Medulla oblongata (tissue), 1 donor: ENCODE results near the gene NUAK2.
"Not testable (repeated sequence)": the region's sequence is repeated elsewhere in the genome, so short reads cannot be mapped to it uniquely, and the experiment has no call there.

ENCODE experiments used
- DNase-seq: peaks from one replicate; pipeline ENCODE4 v3.0.0-alpha.2; 2015; ENCODE audit errors: extremely low spot score

NUAK2 gene

GRCh38 chr1:205297546-205298177, 23.9 kb downstream of the NUAK2 start:
- not testable (repeated sequence) for DNase-seq

GRCh38 chr1:205296154-205296553, 25.4 kb downstream of the NUAK2 start:
- no peak for DNase-seq

GRCh38 chr1:205294934-205295333, 26.6 kb downstream of the NUAK2 start:
- no peak for DNase-seq

- DNase-seq, result no peak
Measured at GRCh38 chr1:205294175-205294917, 27.2 kb downstream of the NUAK2 start.

- no peak for DNase-seq
Measured at GRCh38 chr1:205293350-205294074, 28.0 kb downstream of the NUAK2 start.

GRCh38 chr1:205291596-205291995, 29.9 kb downstream of the NUAK2 start:
- no peak for DNase-seq

- DNase-seq, result peak; percentile 91
Measured at GRCh38 chr1:205287767-205288559, 33.6 kb downstream of the NUAK2 start.

- no peak for DNase-seq
Measured at GRCh38 chr1:205287076-205287475, 34.5 kb downstream of the NUAK2 start.

- no peak for DNase-seq
Measured at GRCh38 chr1:205286335-205286950, 35.1 kb downstream of the NUAK2 start.

GRCh38 chr1:205285381-205286101, 36.0 kb downstream of the NUAK2 start:
- DNase-seq, result no peak

- DNase-seq, result peak; percentile 95
Measured at GRCh38 chr1:205284420-205285144, 37.0 kb downstream of the NUAK2 start.

GRCh38 chr1:205283270-205284147, 38.0 kb downstream of the NUAK2 start:
- no peak for DNase-seq

- not testable (repeated sequence) for DNase-seq
Measured at GRCh38 chr1:205280666-205281395, 40.7 kb downstream of the NUAK2 start.

GRCh38 chr1:205279986-205280385, 41.6 kb downstream of the NUAK2 start:
- DNase-seq, result no peak

- DNase-seq, result no peak
Measured at GRCh38 chr1:205276689-205277065, 44.9 kb downstream of the NUAK2 start.

- DNase-seq, result peak; percentile 52
Measured at GRCh38 chr1:205275916-205276688, 45.4 kb downstream of the NUAK2 start.

GRCh38 chr1:205275133-205275532, 46.4 kb downstream of the NUAK2 start:
- DNase-seq, result no peak
